HUDEP-2 (cell line): ENCODE measurements around the gene BTN3A1.
"Not testable (repeated sequence)": the region's sequence is repeated elsewhere in the genome, so short reads cannot be mapped to it uniquely, and the experiment has no call there.

ENCODE experiments used
- DNase-seq, 76 experiments: peaks; one replicate each; lab custom pipeline; 2025; ENCODE audit not compliant: unreplicated experiment in 76 of 76; lab: John Stamatoyannopoulos, UW

The BTN3A1 gene

GRCh38 chr6:26411751-26412150, 9.7 kb downstream of the BTN3A1 start:
- DNase-seq: no peak

- no peak for DNase-seq
These were observed 10.2 kb downstream of the BTN3A1 start for GRCh38 chr6:26412228-26412627.

- no peak for DNase-seq
These were observed 10.9 kb downstream of the BTN3A1 start for GRCh38 chr6:26412954-26413353.

- peak in 52 of 76 experiments; percentile 15 to 85 (median 58) for DNase-seq
These were observed 12.2 kb downstream of the BTN3A1 start for GRCh38 chr6:26414281-26414680.

GRCh38 chr6:26415036-26415614, 13.1 kb downstream of the BTN3A1 start:
- DNase-seq: no peak

- DNase-seq: no peak
These were observed 13.7 kb downstream of the BTN3A1 start for GRCh38 chr6:26415791-26416190.

- no peak for DNase-seq
These were observed 14.2 kb downstream of the BTN3A1 start for GRCh38 chr6:26416288-26416687.

- DNase-seq: not testable (repeated sequence)
These were observed 16.0 kb downstream of the BTN3A1 start for GRCh38 chr6:26418077-26418476.

- not testable (repeated sequence) for DNase-seq
These were observed 16.7 kb downstream of the BTN3A1 start for GRCh38 chr6:26418795-26419194.

GRCh38 chr6:26420688-26421171, 18.7 kb downstream of the BTN3A1 start:
- DNase-seq: peak in 30 of 76 experiments; percentile 12 to 58 (median 34)

GRCh38 chr6:26421259-26422144, 19.4 kb downstream of the BTN3A1 start:
- peak in 41 of 76 experiments; percentile 11 to 73 (median 39) for DNase-seq

GRCh38 chr6:26422329-26422728, 20.3 kb downstream of the BTN3A1 start:
- DNase-seq: no peak

GRCh38 chr6:26426691-26427450, 24.8 kb downstream of the BTN3A1 start:
- DNase-seq: no peak

GRCh38 chr6:26427451-26427809, 25.4 kb downstream of the BTN3A1 start:
- DNase-seq: no peak

GRCh38 chr6:26428206-26428605, 26.1 kb downstream of the BTN3A1 start:
- DNase-seq: no peak

- no peak for DNase-seq
These were observed 28.7 kb downstream of the BTN3A1 start for GRCh38 chr6:26430787-26431186.

- DNase-seq: no peak
These were observed 29.4 kb downstream of the BTN3A1 start for GRCh38 chr6:26431258-26432172.

- no peak for DNase-seq
These were observed 30.6 kb downstream of the BTN3A1 start for GRCh38 chr6:26432627-26433201.

GRCh38 chr6:26433680-26434079, 31.6 kb downstream of the BTN3A1 start:
- DNase-seq: not testable (repeated sequence)

- no peak for DNase-seq
These were observed 33.9 kb downstream of the BTN3A1 start for GRCh38 chr6:26436018-26436417.
